Measurements from ENCODE around the gene LRRC71.

GRCh38 chr1:156908955-156909354 lies 11.5 kb upstream of the LRRC71 start:
- TF ChIP-seq CTCF (IDR thresholded peaks at IDR 0.05) (no peak), ZNF219 (CRISPR knock-in tag; IDR thresholded peaks at IDR 0.05; ENCODE audit: borderline replicate concordance) (no peak), E2F4 (CRISPR knock-in tag; IDR thresholded peaks at IDR 0.05; ENCODE audit: borderline replicate concordance, low read depth) (no peak), NR2C2 (CRISPR knock-in tag; IDR thresholded peaks at IDR 0.05) (no peak), ZNF317 (CRISPR knock-in tag; IDR thresholded peaks at IDR 0.05; ENCODE audit: borderline replicate concordance, low read depth) (no peak), ZNF263 (CRISPR knock-in tag; IDR thresholded peaks at IDR 0.05; ENCODE audit: low read depth) (no peak), ZNF138 (CRISPR knock-in tag; conservative IDR thresholded peaks at IDR 0.05) (no peak), E2F1 (CRISPR knock-in tag; IDR thresholded peaks at IDR 0.05) (no peak), JAZF1 (CRISPR knock-in tag; IDR thresholded peaks at IDR 0.05) (no peak), MLX (CRISPR knock-in tag; IDR thresholded peaks at IDR 0.05) (no peak), KAT7 (CRISPR knock-in tag; IDR thresholded peaks at IDR 0.05; ENCODE audit: borderline replicate concordance) (no peak), FOXK1 (CRISPR knock-in tag; IDR thresholded peaks at IDR 0.05) (no peak), CREB1 (CRISPR knock-in tag; IDR thresholded peaks at IDR 0.05) (no peak), ESRRA (CRISPR knock-in tag; IDR thresholded peaks at IDR 0.05; ENCODE audit: borderline replicate concordance) (no peak)
